Lower lobe of right lung (tissue), 2 donors: ENCODE measurements around the gene TPM1. TPM values are rescaled to one million over a fixed set of nuclear protein-coding genes. Genes with fewer than 3 reads are reported as not detected.

Experiments used
- ATAC-seq, 2 donors: fragments of 200-7000 bp; cut with Tn5 transposase; one replicate each; pipeline ENCODE4 v1.9.1; 2020 to 2022; ENCODE audit warnings: mild to moderate bottlenecking in 2 of 2, moderate library complexity in 2 of 2
- DNase-seq: peaks from one replicate; pipeline ENCODE4 v3.0.0-alpha.2; 2020
- H3K27ac ChIP-seq: fragments of 200-600 bp; one replicate; pipeline ENCODE4 v1.8.0; 2022
- H3K27me3 ChIP-seq: fragments of 200-600 bp; one replicate; pipeline ENCODE4 v1.8.0; 2022; ENCODE audit warnings: low read depth
- H3K36me3 ChIP-seq: fragments of 200-600 bp; one replicate; pipeline ENCODE4 v1.8.0; 2022; ENCODE audit warnings: mild to moderate bottlenecking
- H3K4me1 ChIP-seq: fragments of 200-600 bp; one replicate; pipeline ENCODE4 v1.8.0; 2022
- H3K4me3 ChIP-seq: fragments of 200-600 bp; one replicate; pipeline ENCODE4 v1.8.0; 2022; ENCODE audit warnings: mild to moderate bottlenecking
- H3K9me3 ChIP-seq: fragments of 200-600 bp; one replicate; pipeline ENCODE4 v1.8.0; 2022
- CTCF ChIP-seq: fragments of 200-600 bp; IDR thresholded peaks from one replicate; pipeline ENCODE4 v1.8.0; 2022; ENCODE audit warnings: antibody characterized with exemption, mild to moderate bottlenecking
- intact Hi-C: fragments of 100-400 bp; cut with DNase I; formaldehyde crosslinking; loops from one replicate; pipeline ENCODE4 v1.11.0; 2022
- total RNA-seq: library from RNA; stranded (reverse); fragmentation: NEBNext Ultra II Directional; extraction: Animal tissue kit (Norgen Biotek cat#: 25700); gene quantifications from one replicate; pipeline ENCODE4 v1.2.1, GENCODE V29; 2021
- donor health status: DM: no; HTN: yes; CAD: no; lungs with severe emphysema.

Gene TPM1
- total RNA-seq, 1 donor from 2014 or later = 137 TPM

- intact Hi-C loops = no loop called here
- DNase-seq (no peak), ATAC-seq (no peak)
- Histone ChIP-seq H3K36me3 (peaks cover 89% of the 10 kb centered on the region), H3K4me3 (no peak overlapping the region), H3K9me3 (no peaks in the 10 kb centered on the region), H3K4me1 (no peaks in the 10 kb centered on the region), H3K27me3 (no peaks in the 10 kb centered on the region), H3K27ac (no peak overlapping the region)
- no peak for TF ChIP-seq CTCF
Measured at GRCh38 chr15:63067976-63068743, 25.6 kb downstream of the TPM1 start.

- intact Hi-C loops = no loop called here
- peaks cover 74% of the 10 kb centered on the region for H3K36me3 ChIP-seq
- H3K27ac ChIP-seq = no peak overlapping the region
- H3K4me1 ChIP-seq = no peaks in the 10 kb centered on the region
- H3K27me3 ChIP-seq = no peaks in the 10 kb centered on the region
- no peaks in the 10 kb centered on the region for H3K9me3 ChIP-seq
- H3K4me3 ChIP-seq = no peak overlapping the region
- TF ChIP-seq CTCF = no peak
- DNase-seq (no peak), ATAC-seq (no peak)
Measured at GRCh38 chr15:63069616-63070090, 27.1 kb downstream of the TPM1 start.

- H3K36me3 ChIP-seq = peaks cover 66% of the 10 kb centered on the region
Measured at GRCh38 chr15:63070681-63071129, 28.2 kb downstream of the TPM1 start.

GRCh38 chr15:63071288-63071909 is 28.9 kb downstream of the TPM1 start:
- Histone ChIP-seq H3K27me3 (no peaks in the 10 kb centered on the region), H3K9me3 (no peaks in the 10 kb centered on the region), H3K4me1 (peaks cover 10% of the 10 kb centered on the region), H3K36me3 (peaks cover 59% of the 10 kb centered on the region), H3K4me3 (no peak overlapping the region), H3K27ac (no peak overlapping the region)
- intact Hi-C loops = no loop called here
- no peak for TF ChIP-seq CTCF
- DNase-seq (no peak), ATAC-seq (no peak)

More at GRCh38 chr15:63070681-63071129, 28.2 kb downstream of the TPM1 start:
- DNase-seq (no peak), ATAC-seq (no peak)
- Histone ChIP-seq H3K9me3 (no peaks in the 10 kb centered on the region), H3K4me1 (peaks cover 6% of the 10 kb centered on the region), H3K4me3 (no peak overlapping the region), H3K27ac (no peak overlapping the region), H3K27me3 (no peaks in the 10 kb centered on the region)
- intact Hi-C loops = no loop called here
- no peak for TF ChIP-seq CTCF

GRCh38 chr15:63072023-63072650 is 29.6 kb downstream of the TPM1 start:
- peaks cover 51% of the 10 kb centered on the region for H3K36me3 ChIP-seq
- DNase-seq (no peak), ATAC-seq (no peak)
- H3K27ac ChIP-seq = no peak overlapping the region
- TF ChIP-seq CTCF = no peak
- H3K4me3 ChIP-seq = no peak overlapping the region
- H3K9me3 ChIP-seq = no peaks in the 10 kb centered on the region
- intact Hi-C loops = no loop called here
- H3K27me3 ChIP-seq = no peaks in the 10 kb centered on the region
- H3K4me1 ChIP-seq = peaks cover 10% of the 10 kb centered on the region
